ENCODE results near the gene PLXND1. TPM values are rescaled to one million over a fixed set of nuclear protein-coding genes. Genes with fewer than 3 reads are reported as not detected.

The PLXND1 gene
- total RNA-seq, 1 experiment from 2014 or later = 47.3 TPM

DNA sequence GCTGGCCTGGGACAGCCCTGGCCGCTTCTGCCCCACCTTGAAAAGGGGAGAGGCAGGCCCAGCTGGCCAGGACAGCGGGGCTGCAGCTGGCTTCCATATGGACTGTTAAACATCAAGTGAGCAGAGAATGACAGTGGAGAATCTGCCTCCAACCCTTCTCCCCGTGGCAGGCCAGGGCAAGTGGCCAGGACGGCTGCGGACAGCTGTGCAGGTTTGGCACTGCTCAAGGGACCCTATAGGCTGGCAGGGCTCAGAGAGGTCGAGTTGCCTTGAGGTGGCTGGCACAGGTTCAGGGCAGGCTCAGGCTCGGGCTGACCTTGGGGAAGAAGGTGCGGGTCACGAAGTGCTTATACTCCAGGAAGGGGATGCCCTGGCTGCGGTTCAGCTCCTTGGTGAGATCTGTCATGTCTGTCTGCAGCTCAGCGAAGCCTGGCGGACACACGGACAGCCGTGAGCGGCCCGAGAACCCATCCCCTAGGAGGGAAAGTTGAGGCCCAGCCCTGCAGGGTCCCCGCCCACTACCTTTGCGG lies 39.2 kb downstream of the PLXND1 start:
- Histone ChIP-seq H3K9me3 (ENCODE audit: control insufficient read depth in 1 of 2, insufficient read depth in 1 of 2, low read depth in 1 of 2, low read length in 2 of 2) (no peaks in the 10 kb centered on the region), H3K79me2 (ENCODE audit: insufficient read depth, low read length) (no peaks in the 10 kb centered on the region), H3K27ac (ENCODE audit: low read depth, low read length) (no peak overlapping the region), H3K9me2 (ENCODE audit: insufficient read depth) (no peaks in the 10 kb centered on the region), H3K27me3 (ENCODE audit: insufficient read depth, low read length) (no peaks in the 10 kb centered on the region), H3K9ac (ENCODE audit: low read length) (no peak overlapping the region), H3K36me3 (ENCODE audit: control insufficient read depth in 1 of 2, insufficient read depth in 2 of 2, low read length in 2 of 2) (no peaks in the 10 kb centered on the region), H3K4me3 (replicated peaks in 1 of 2; ENCODE audit: low read depth in 1 of 2, low read length in 2 of 2) (no peak overlapping the region), H3K4me1 (ENCODE audit: control insufficient read depth in 1 of 2, insufficient read depth in 2 of 2, low read length in 2 of 2) (no peaks in the 10 kb centered on the region), H2AFZ (ENCODE audit: low read depth, low read length, poor library complexity, severe bottlenecking) (no peak overlapping the region), H4K20me1 (ENCODE audit: insufficient read depth) (no peaks in the 10 kb centered on the region), H3K4me2 (ENCODE audit: low read length) (no peak overlapping the region)
- TF ChIP-seq EGR1 (IDR thresholded peaks at IDR 0.05; ENCODE audit: low read depth) (no peak), SRF (IDR thresholded peaks at IDR 0.05; ENCODE audit: low read depth) (no peak), TCF7L2 (IDR thresholded peaks at IDR 0.05; ENCODE audit: borderline replicate concordance, extremely low read depth, insufficient read depth, insufficient read length) (no peak), ZBTB33 (IDR thresholded peaks at IDR 0.05; ENCODE audit: extremely low read depth, insufficient replicate concordance, low read length) (no peak), ZFX (IDR thresholded peaks at IDR 0.05) (no peak), ATF3 (IDR thresholded peaks at IDR 0.05) (no peak), CEBPB (IDR thresholded peaks at IDR 0.05; ENCODE audit: low read depth) (no peak), FOSL1 (IDR thresholded peaks at IDR 0.05; ENCODE audit: low read depth) (no peak), ELF1 (IDR thresholded peaks at IDR 0.05; ENCODE audit: borderline replicate concordance, low read depth) (no peak), POLR2A (IDR thresholded peaks at IDR 0.05; ENCODE audit: borderline replicate concordance, extremely low read depth, insufficient read depth, insufficient read length) (no peak), EZH2phosphoT487 (IDR thresholded peaks at IDR 0.05; ENCODE audit: borderline replicate concordance) (no peak), CBX3 (IDR thresholded peaks at IDR 0.05; ENCODE audit: low read depth) (no peak), EZH2 (IDR thresholded peaks at IDR 0.05) (no peak), JUND (IDR thresholded peaks at IDR 0.05) (no peak), POLR2AphosphoS5 (IDR thresholded peaks at IDR 0.05; ENCODE audit: low read depth, low read length) (no peak), SIN3A (IDR thresholded peaks at IDR 0.05; ENCODE audit: low read depth) (no peak), YY1 (IDR thresholded peaks at IDR 0.05; ENCODE audit: extremely low read depth, insufficient replicate concordance, low read depth, low read length) (no peak), RAD21 (IDR thresholded peaks at IDR 0.05; ENCODE audit: low read depth) (no peak)
- TF ChIP-seq, protein P1, sequence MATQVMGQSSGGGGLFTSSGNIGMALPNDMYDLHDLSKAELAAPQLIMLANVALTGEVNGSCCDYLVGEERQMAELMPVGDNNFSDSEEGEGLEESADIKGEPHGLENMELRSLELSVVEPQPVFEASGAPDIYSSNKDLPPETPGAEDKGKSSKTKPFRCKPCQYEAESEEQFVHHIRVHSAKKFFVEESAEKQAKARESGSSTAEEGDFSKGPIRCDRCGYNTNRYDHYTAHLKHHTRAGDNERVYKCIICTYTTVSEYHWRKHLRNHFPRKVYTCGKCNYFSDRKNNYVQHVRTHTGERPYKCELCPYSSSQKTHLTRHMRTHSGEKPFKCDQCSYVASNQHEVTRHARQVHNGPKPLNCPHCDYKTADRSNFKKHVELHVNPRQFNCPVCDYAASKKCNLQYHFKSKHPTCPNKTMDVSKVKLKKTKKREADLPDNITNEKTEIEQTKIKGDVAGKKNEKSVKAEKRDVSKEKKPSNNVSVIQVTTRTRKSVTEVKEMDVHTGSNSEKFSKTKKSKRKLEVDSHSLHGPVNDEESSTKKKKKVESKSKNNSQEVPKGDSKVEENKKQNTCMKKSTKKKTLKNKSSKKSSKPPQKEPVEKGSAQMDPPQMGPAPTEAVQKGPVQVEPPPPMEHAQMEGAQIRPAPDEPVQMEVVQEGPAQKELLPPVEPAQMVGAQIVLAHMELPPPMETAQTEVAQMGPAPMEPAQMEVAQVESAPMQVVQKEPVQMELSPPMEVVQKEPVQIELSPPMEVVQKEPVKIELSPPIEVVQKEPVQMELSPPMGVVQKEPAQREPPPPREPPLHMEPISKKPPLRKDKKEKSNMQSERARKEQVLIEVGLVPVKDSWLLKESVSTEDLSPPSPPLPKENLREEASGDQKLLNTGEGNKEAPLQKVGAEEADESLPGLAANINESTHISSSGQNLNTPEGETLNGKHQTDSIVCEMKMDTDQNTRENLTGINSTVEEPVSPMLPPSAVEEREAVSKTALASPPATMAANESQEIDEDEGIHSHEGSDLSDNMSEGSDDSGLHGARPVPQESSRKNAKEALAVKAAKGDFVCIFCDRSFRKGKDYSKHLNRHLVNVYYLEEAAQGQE (IDR thresholded peaks at IDR 0.05; ENCODE audit: low read depth) = no peak
- ATAC-seq = no peak
- RAD21 ChIA-PET (ENCODE audit: low non-redundant PET in 1 of 2, low total read pairs in 2 of 2, uncharacterized antibody in 2 of 2, unreplicated experiment in 2 of 2) = no interaction called here
- CTCF ChIA-PET = no interaction called here
- DNase-seq (ENCODE audit: low read depth, low spot score) = no peak
- POLR2A ChIA-PET = no interaction called here
- no TSS peak for BruUV-seq (replicated peaks)
- intact Hi-C loops (cut with micrococcal nuclease) = no loop called here

Measured in HCT116 (cell line).